Activated B cell treated with CpG ODN at 0.5 μM for 24 hours (primary cell): ENCODE results near the gene OR52W1. TPM values are rescaled to one million over a fixed set of nuclear protein-coding genes. Genes with fewer than 3 reads are reported as not detected.
"Not testable (repeated sequence)": the region's sequence is repeated elsewhere in the genome, so short reads cannot be mapped to it uniquely, and the experiment has no call there.

Source experiments
- ATAC-seq: fragments of 200-7000 bp; cut with Tn5 transposase; one replicate; pipeline ENCODE4 v1.10.0; 2021; ENCODE audit warnings: low read depth, mild to moderate bottlenecking, moderate library complexity
- CTCF ChIA-PET: fragments of 350-600 bp; sonication (Branson Sonifier 250); formaldehyde crosslinking; loops from one replicate; lab custom pipeline; 2021; ENCODE audit warnings: antibody characterized with exemption; lab: Charles Lee
- POLR2A ChIA-PET: fragments of 350-600 bp; sonication (Branson Sonifier 250); formaldehyde crosslinking; loops from one replicate; lab custom pipeline; 2021; ENCODE audit warnings: antibody characterized with exemption; lab: Charles Lee
- DNase-seq: peaks from one replicate; pipeline ENCODE4 v3.0.0; 2022
- H3K27ac Mint-ChIP-seq: one replicate; pipeline ENCODE4 v1.8.0; 2020; ENCODE audit warnings: mixed read lengths
- H3K27me3 Mint-ChIP-seq: one replicate; pipeline ENCODE4 v1.8.0; 2021; ENCODE audit warnings: mixed read lengths
- H3K36me3 Mint-ChIP-seq: one replicate; pipeline ENCODE4 v1.8.0; 2021; ENCODE audit warnings: low read depth, mixed read lengths
- H3K4me1 Mint-ChIP-seq: one replicate; pipeline ENCODE4 v1.8.0; 2021; ENCODE audit warnings: mixed read lengths
- H3K4me3 Mint-ChIP-seq: one replicate; pipeline ENCODE4 v1.8.0; 2020; ENCODE audit warnings: mild to moderate bottlenecking, mixed read lengths
- H3K9me3 Mint-ChIP-seq: one replicate; pipeline ENCODE4 v1.8.0; 2020; ENCODE audit warnings: mixed read lengths
- intact Hi-C: fragments of 100-400 bp; cut with micrococcal nuclease; formaldehyde crosslinking; loops from one replicate; pipeline ENCODE4 v1.15.1; 2024
- total RNA-seq: library from RNA; stranded (reverse); gene quantifications from 2 replicates; pipeline ENCODE4 v1.2.3, GENCODE V29; 2022
- TF ChIP-seq, protein P1 (sequence below): fragments of 200-600 bp; IDR thresholded peaks from one replicate; pipeline ENCODE4 v1.8.0; 2022; ENCODE audit warnings: antibody characterized with exemption, mild to moderate bottlenecking

Gene OR52W1
- total RNA-seq, 1 donor from 2014 or later: not detected

DNA sequence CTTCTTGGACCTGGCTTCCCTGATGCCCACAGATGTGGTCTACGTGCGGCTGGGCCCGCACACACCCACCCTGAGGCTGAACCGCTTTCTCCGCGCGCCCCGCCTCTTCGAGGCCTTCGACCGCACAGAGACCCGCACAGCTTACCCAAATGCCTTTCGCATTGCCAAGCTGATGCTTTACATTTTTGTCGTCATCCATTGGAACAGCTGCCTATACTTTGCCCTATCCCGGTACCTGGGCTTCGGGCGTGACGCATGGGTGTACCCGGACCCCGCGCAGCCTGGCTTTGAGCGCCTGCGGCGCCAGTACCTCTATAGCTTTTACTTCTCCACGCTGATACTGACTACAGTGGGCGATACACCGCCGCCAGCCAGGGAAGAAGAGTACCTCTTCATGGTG, 41.1 kb downstream of the OR52W1 start:
- intact Hi-C loops: no loop called here
- no peak overlapping the region for H3K4me3 Mint-ChIP-seq
- H3K4me1 Mint-ChIP-seq: peaks cover 5% of the 10 kb centered on the region
- no peaks in the 10 kb centered on the region for H3K36me3 Mint-ChIP-seq
- DNase-seq (no peak), ATAC-seq (no peak)
- H3K27me3 Mint-ChIP-seq: peaks cover 15% of the 10 kb centered on the region
- ChIA-PET POLR2A (no interaction called here), CTCF (no interaction called here)
- no peaks in the 10 kb centered on the region for H3K9me3 Mint-ChIP-seq
- TF ChIP-seq, protein P1, sequence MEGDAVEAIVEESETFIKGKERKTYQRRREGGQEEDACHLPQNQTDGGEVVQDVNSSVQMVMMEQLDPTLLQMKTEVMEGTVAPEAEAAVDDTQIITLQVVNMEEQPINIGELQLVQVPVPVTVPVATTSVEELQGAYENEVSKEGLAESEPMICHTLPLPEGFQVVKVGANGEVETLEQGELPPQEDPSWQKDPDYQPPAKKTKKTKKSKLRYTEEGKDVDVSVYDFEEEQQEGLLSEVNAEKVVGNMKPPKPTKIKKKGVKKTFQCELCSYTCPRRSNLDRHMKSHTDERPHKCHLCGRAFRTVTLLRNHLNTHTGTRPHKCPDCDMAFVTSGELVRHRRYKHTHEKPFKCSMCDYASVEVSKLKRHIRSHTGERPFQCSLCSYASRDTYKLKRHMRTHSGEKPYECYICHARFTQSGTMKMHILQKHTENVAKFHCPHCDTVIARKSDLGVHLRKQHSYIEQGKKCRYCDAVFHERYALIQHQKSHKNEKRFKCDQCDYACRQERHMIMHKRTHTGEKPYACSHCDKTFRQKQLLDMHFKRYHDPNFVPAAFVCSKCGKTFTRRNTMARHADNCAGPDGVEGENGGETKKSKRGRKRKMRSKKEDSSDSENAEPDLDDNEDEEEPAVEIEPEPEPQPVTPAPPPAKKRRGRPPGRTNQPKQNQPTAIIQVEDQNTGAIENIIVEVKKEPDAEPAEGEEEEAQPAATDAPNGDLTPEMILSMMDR: no peak
- no peak overlapping the region for H3K27ac Mint-ChIP-seq

DNA sequence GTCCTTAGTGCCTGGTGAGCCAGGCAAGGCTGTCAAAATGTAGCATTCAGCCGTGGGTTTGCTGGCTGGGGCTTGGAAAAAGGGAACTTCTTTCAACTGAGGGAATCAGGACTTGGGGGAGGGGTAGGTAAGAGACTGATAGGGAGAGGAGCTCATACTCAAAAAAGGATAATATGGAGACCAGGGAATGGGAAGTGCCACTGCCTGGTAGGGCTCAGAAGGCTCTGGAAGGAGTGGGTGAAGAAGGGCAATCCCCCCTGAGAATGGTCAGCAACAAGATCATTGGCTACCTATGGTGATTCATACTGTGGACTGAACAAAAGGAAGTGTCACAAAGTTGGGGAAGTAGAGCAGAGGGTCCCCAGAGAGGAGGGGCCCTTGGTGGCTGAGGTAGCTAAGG, 41.8 kb downstream of the OR52W1 start:
- Mint-ChIP-seq H3K9me3 (no peaks in the 10 kb centered on the region), H3K4me3 (no peak overlapping the region), H3K4me1 (peaks cover 2% of the 10 kb centered on the region), H3K27ac (no peak overlapping the region), H3K36me3 (no peaks in the 10 kb centered on the region), H3K27me3 (peaks cover 20% of the 10 kb centered on the region)
- POLR2A ChIA-PET: no interaction called here
- ATAC-seq (no peak), DNase-seq (no peak)
- CTCF ChIA-PET: no interaction called here
- TF ChIP-seq, protein P1: no peak
- intact Hi-C loops: no loop called here

GRCh38 chr11:6241316-6241715, 42.3 kb downstream of the OR52W1 start:
- ATAC-seq: no peak
- no peak overlapping the region for H3K27ac Mint-ChIP-seq

GRCh38 chr11:6245536-6245935, 46.5 kb downstream of the OR52W1 start:
- ATAC-seq (no peak), DNase-seq (no peak)
- CTCF ChIA-PET: no interaction called here
- Mint-ChIP-seq H3K4me1 (no peaks in the 10 kb centered on the region), H3K9me3 (no peaks in the 10 kb centered on the region), H3K4me3 (no peak overlapping the region), H3K27me3 (peaks cover 15% of the 10 kb centered on the region), H3K36me3 (no peaks in the 10 kb centered on the region), H3K27ac (no peak overlapping the region)
- TF ChIP-seq, protein P1: no peak
- POLR2A ChIA-PET: no interaction called here
- intact Hi-C loops: no loop called here

More at GRCh38 chr11:6241316-6241715, 42.3 kb downstream of the OR52W1 start:
- CTCF ChIA-PET: no interaction called here
- Mint-ChIP-seq H3K4me3 (no peak overlapping the region), H3K27me3 (peaks cover 20% of the 10 kb centered on the region), H3K4me1 (peaks cover 2% of the 10 kb centered on the region), H3K9me3 (no peaks in the 10 kb centered on the region), H3K36me3 (no peaks in the 10 kb centered on the region)
- no peak for DNase-seq
- intact Hi-C loops: no loop called here
- POLR2A ChIA-PET: no interaction called here
- TF ChIP-seq, protein P1: no peak

GRCh38 chr11:6248248-6248647, 49.2 kb downstream of the OR52W1 start:
- TF ChIP-seq, protein P1: no peak
- Mint-ChIP-seq H3K4me1 (no peaks in the 10 kb centered on the region), H3K9me3 (no peaks in the 10 kb centered on the region), H3K36me3 (no peaks in the 10 kb centered on the region), H3K27me3 (peaks cover 12% of the 10 kb centered on the region), H3K4me3 (no peak overlapping the region), H3K27ac (no peak overlapping the region)
- POLR2A ChIA-PET: no interaction called here
- CTCF ChIA-PET: no interaction called here
- intact Hi-C loops: no loop called here
- no peak for ATAC-seq
- no peak for DNase-seq

GRCh38 chr11:6248897-6249296, 49.9 kb downstream of the OR52W1 start:
- intact Hi-C loops, POLR2A ChIA-PET, H3K27me3 Mint-ChIP-seq, CTCF ChIA-PET, H3K9me3 Mint-ChIP-seq, H3K36me3 Mint-ChIP-seq, H3K4me3 Mint-ChIP-seq, H3K27ac Mint-ChIP-seq, H3K4me1 Mint-ChIP-seq, ATAC-seq, DNase-seq: not testable (repeated sequence)
